Measurements from ENCODE around the gene CXCR3.
"Not testable (repeated sequence)": the region's sequence is repeated elsewhere in the genome, so short reads cannot be mapped to it uniquely, and the experiment has no call there.

The CXCR3 gene

DNA sequence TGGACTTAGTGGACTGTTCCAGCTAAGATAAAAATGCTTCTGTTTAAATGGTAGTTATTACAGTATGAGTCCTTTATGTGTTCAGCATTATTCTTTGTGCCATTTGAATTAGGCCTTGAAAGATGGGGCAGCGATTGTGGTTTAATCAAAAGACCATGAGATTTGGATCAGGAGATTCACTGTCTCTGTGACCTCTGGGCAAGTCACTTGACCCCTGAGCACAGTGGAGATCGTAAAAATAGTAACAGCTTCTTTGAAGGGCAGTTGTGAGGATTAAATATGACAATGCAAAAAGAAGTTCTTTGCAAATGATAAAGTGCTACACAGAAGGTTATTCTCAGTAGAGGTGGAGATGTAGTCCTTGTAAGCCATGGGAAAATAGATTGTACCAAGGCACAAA lies 10.8 kb downstream of the CXCR3 start:
- no peak for DNase-seq

DNA sequence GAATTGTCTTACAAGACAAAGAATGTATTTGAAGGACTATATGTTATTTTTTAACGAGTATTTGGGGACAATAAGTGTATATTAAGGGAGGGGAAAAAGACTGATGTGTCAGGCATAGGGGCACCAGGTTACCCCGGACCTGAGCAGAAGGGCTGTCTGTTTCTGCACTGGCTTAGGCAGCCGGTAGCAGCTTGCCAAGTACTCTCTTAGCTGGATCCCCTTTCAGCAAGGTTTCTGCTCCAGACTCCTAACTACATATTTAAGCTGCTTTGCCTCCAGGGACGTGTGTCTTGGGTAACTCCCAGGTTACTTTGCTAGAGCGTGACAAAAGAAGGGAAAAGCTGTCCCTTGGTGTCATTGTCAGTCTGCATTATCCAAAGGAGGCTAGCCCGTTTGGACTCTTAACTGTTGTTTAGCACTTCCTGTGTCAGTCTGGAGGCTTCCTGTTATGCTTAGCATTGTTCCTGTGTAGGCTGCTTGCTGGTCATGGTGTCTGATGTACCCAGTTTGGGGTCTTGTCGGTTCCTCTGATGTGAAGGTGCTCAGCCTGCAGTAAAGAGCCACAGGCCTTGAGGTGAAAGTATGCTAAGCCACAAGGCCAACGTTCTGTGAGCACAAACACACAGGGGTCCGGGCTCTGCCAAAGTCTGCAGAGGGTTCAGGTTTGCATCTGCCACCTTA lies 11.6 kb downstream of the CXCR3 start:
- peak; percentile 41 for DNase-seq

DNA sequence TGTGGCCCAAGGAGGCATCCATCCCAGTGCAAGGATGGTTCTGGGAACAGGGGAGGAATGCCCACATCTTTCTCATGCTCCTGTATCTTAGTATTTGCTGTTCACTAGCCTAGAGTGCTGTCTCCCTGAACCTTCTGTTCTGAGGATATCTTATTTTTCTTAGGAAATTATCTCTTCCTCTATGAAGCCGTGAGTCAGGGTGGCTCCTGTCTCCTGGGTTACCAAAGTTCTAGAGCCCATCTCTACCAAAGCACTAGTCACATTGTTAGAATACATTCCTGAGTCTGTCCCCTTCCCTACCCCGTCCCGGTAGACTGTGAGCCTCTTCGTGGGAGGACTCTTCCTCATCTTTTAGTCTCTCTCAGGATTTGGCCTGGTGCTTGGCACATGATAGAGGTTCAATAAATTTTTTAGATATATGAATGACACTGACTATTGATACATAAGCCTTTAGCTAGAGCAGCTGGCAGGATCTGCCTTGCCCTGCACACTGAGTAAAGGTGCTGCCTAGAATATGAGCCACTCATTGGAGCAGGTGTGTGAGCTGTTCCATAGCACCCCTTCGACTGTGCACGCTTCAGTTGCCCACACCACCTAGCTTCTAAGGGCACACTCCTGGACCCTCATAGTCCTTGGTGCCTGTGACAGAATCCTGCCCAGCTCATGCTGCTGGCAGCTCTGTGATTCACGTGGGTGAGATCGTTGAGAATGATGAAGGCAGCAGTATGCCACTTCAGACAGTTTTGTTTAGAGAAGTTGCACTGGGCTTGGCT lies 13.3 kb downstream of the CXCR3 start:
- no peak for DNase-seq

DNA sequence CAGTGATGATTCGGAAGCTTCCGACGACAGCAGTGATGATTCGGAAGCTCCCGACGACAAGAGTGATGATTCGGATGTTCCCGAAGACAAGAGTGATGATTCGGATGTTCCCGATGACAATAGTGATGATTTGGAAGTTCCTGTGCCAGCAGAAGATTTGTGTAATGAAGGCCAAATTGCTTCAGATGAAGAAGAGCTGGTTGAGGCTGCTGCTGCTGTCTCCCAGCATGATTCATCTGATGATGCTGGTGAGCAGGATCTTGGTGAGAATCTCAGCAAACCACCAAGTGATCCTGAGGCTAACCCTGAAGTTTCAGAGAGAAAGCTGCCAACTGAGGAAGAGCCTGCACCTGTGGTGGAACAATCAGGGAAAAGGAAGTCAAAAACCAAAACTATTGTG lies 14.2 kb downstream of the CXCR3 start:
- DNase-seq = no peak

DNA sequence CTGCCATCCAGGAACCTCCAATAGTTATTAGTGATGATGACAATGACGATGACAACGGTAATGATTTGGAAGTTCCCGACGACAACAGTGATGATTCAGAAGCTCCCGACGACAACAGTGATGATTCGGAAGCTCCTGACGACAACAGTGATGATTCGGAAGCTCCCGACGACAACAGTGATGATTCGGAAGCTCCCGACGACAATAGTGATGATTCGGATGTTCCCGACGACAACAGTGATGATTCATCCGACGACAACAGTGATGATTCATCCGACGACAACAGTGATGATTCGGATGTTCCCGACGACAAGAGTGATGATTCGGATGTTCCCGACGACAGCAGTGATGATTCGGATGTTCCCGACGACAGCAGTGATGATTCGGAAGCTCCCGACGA lies 14.7 kb downstream of the CXCR3 start:
- DNase-seq = no peak

DNA sequence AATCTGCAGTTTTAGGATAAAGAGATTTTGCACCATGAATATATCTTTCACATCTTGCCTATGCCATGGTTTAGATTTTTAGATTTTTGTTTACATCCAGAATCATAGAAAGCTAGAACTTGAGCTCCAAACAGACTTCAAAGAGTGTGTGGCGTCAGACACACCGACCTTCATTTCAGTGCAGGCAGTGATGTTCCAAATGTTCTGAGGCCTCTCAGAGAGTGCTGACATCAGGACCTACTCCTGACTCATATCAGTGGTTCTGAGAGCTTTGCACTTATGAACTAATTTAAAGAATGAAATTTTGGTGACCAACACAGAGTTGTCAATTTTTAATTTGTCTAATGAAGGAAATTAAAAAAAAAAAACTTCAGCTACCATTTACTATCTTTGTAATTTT lies 18.3 kb downstream of the CXCR3 start:
- no peak for DNase-seq

DNA sequence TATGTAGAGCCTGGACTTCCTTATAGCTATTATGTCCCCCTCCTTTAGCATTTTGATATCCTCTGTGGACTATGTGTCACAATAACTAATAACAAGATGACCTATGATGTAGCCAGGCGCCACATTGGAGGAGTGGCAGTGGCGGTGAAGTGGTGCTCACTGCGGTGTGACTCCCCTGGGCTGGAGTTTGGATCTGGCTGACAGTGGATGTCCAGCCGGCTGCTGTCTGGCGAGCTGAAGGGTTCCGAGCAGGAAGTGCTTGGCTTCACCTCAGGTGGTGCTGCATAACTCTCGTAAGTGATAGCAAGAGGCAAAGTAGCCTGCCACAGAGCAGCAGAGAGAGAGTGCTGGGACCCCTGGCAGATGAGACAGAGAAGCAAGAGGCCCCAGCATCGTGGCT lies 25.1 kb downstream of the CXCR3 start:
- not testable (repeated sequence) for DNase-seq

DNA sequence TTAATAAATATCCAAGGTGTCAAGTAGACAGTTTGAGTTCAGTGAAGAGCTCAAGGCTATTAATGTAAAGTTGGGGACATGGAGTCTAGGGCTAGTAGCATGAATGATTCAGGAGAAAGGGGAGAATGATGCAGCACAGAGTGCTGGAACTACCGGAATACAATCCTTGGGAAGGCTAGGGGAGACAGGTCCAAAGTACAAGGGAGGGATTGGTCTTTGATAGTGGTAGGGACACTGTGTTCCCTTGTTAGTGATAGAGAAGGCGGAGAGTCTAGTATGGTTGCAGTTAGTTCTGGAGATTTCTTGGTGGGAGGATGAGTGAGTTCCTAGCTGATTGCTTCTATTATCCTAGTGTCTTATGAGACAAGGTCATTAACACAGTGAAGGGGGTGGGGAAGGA lies 31.4 kb downstream of the CXCR3 start:
- no peak for DNase-seq

DNA sequence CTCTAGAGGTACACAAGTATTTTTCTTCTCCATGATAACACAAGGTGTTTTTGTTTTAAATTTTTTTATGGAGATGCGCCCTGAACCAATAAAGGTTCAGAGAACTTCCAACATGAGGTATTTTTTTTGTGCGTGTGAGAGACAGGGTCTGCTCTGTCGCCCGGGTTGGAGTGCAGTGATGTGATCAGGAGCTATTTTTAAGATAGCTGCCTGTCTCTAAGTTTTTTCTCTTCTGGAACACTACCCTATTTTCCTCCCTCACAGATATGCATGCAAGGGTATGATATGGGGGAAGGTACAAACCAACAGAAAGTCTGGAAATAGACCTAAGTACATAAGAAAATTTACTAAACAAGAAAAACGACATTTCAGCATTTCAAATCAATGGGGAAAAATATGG lies 37.1 kb downstream of the CXCR3 start:
- DNase-seq = no peak

DNA sequence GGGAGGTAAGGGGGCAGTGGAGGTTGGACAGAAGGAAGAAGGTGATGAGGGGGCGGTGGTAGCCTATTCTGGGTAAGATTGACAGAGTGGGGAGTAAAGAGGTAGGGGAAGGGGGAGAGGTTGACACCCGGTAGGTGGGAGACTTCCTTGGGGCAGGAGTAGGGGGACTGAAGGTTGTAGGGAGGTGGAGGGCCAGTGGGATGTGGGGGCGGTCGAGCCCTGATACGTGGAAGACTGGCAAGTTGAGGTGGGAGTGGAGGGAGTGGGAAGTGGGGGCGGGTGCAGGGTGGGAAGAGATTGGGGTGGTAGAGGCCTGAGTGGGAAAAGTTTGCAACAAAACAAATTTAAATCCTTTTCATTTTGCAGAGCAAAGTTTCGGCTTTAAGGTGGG lies 38.3 kb downstream of the CXCR3 start:
- no peak for DNase-seq

DNA sequence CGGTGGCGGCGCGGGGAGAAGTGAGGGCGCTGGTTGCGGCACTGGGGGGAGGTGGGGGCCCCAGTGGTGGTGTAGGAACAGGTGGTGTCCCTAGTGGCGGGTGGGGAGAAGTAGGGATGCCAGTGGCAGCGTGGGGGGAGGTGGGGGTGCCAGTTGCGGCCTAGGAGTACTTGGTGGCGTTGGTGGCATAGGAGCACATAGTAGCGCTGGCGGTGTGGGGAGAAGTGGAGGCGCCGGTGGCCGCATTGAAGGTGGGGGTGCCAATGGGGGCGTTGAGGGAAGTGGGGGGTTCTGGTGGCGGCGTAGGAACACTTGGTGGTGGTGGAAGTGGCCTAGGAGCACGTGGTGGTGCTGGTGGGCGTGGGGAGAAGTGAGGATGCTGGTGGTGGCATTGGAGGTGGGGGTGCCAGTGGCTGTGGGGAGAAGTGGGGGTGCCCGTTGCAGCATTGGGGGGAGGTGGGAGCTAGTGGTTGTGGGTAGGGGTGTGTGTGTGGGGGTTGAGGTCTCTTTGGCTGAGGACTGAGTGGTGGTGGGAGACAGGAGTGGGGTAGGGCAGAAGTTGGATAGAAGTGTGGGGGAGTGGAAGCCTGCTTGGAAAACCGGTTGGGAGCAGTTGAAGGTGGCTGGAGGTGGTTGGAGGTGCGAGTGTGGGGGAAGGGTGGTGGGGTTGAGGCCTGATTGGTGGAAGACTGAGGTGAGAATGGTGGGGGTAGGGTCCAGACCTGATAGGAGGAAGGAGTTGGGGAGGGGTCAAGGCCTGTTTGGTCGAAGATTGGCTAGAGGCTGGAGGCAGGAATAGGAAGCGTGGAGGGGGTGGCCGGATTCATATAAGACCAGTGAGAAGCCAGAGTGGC lies 38.9 kb downstream of the CXCR3 start:
- DNase-seq = no peak

DNA sequence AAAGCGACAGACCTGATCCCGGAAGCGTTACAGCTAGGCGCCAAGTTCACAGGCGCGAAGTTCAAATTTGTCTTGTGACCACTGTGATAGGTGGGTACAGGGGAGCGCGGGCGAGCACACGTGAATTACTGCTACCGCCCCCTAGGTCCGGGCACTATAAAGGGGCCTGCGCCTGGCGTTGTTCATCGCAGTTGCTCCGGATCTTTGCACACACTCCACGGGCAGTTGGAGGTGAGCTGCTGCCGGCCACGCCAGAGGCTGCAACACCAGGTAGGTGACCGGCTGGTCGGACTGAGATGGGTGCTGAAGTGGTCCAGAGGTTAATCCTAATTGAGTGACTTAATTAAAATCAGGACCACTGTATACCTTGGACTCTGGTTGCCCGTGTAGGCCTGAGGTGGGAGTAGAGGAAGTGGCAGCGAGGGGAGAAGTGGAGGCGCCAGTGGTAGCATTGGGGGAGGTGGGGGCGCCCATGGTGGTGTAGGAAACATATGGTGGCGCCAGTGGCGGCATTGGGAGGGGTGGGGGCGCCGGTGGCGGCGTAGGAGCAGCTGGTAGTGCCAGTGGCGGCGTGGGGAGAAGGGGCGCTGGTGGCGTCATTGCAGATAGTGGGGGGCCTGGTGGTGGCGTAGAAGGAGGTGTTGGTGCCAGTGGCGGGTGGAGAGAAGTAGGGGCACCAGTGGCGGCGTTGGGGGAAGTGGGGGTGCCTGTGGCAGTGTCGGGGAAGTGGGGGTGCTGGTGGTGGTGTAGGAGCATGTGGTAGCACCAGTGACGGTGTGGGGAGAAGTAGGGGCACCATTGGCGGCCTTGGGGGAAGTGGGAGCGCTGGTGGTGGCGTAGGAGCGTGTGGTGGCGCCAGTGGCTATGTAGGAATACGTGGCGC lies 39.8 kb downstream of the CXCR3 start, which contains the start of gene GCNA:
Gene GCNA, plus strand, starts transcription at position 185 of the 883 bp plus-strand sequence. CDS start 2,385 bp downstream, outside the sequence.
- no peak for DNase-seq

DNA sequence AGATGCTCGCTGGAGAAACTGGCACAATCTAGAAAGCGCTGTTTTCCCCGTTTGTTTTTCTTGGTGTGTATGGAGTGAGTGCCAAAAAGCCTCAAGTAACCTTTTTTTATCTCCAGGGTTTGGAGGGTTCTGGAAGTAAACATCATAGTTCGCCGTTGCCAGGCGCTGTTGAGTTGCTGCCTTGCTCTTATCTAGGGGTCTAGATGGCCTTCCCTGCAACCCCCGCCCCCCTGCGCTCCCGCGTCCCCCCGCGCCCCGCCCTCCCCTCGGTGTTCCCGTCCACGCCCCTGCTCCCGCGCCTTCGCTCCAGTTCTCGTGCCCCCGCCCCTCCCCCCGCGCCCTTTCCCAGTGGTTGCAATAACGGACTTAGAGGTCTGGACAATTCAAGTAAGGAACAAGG lies 40.6 kb downstream of the CXCR3 start:
- DNase-seq = no peak

DNA sequence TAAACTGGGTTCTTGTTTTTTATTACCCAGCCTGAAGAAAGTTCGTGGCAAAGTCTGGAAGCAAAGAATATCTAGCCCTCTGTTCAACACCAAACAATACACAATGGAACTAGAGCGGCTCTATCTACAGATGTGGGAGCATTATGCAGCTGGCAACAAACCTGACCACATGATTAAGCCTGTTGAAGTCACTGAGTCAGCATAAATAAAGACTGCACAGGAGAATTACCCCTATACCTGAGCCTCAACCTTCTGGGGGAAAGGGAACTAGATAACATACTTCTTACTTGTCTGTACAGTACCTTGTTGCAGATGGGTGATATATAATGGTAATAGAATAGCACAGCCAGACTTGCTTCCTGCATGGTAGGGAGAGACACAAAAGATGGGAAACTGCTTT lies 44.7 kb downstream of the CXCR3 start:
- DNase-seq = no peak

DNA sequence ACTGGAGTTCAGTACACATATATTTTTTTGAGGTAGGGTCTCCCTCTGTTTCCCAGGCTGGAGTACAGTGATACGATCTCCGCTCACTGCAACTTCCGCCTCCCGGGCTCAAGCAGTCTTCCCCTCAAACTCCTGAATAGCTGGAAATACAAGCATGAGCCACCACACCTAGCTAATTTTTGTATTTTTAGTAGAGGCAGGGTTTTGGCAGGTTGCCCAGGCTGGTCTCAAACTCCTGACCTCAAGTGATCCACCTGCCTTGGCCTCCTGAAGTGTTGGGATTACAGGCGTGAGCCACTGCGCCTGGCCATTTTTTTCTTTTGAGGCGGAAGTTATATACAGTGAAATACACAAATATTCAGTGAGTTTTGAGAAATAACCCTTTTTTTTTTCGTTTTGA lies 46.9 kb downstream of the CXCR3 start:
- not testable (repeated sequence) for DNase-seq

Data from CD4-positive, alpha-beta T cell treated with Interleukin-17A for 4 hours (primary cell).